KMS-11 (cell line): ENCODE results near the gene FNDC7.

Experiments used
- H2AFZ ChIP-seq: fragments of 200-600 bp; sonication (generic); 2 replicates; pipeline ENCODE4 v1.6.1; 2016; ENCODE audit warnings: antibody characterized with exemption, mixed run types, low read depth
- H3K27ac ChIP-seq: fragments of 200-600 bp; sonication (generic); 2 replicates; pipeline ENCODE4 v1.6.1; 2016; ENCODE audit warnings: mild to moderate bottlenecking, mixed run types
- H3K27me3 ChIP-seq: fragments of 200-600 bp; sonication (generic); 2 replicates; pipeline ENCODE4 v1.6.1; 2017; ENCODE audit warnings: mild to moderate bottlenecking, low read depth, mixed run types, moderate library complexity; ENCODE audit not compliant: insufficient read depth
- H3K36me3 ChIP-seq: fragments of 200-600 bp; sonication (generic); 2 replicates; pipeline ENCODE4 v1.6.1; 2017; ENCODE audit warnings: mild to moderate bottlenecking, mixed run types; ENCODE audit not compliant: insufficient read depth
- H3K4me1 ChIP-seq: fragments of 200-600 bp; sonication (generic); 2 replicates; pipeline ENCODE4 v1.6.1; 2016; ENCODE audit warnings: mild to moderate bottlenecking, low read depth, mixed run types; ENCODE audit not compliant: poor library complexity, severe bottlenecking
- H3K4me2 ChIP-seq: fragments of 200-600 bp; sonication (generic); 2 replicates; pipeline ENCODE4 v1.7.0; 2016; ENCODE audit warnings: mild to moderate bottlenecking, mixed run types
- H3K4me3 ChIP-seq: fragments of 200-600 bp; sonication (generic); IDR thresholded peaks from 2 replicates; pipeline ENCODE4 v1.6.1; 2017; ENCODE audit warnings: low read depth, low read length, mixed read lengths; ENCODE audit not compliant: insufficient read depth
- H3K79me2 ChIP-seq: fragments of 200-600 bp; sonication (generic); 2 replicates; pipeline ENCODE4 v1.6.1; 2016; ENCODE audit warnings: low read depth, mixed run types; ENCODE audit not compliant: insufficient read depth
- H3K9ac ChIP-seq: fragments of 200-600 bp; sonication (generic); 2 replicates; pipeline ENCODE4 v1.6.1; 2016; ENCODE audit warnings: mild to moderate bottlenecking, mixed run types
- H4K20me1 ChIP-seq: fragments of 200-600 bp; sonication (generic); 2 replicates; pipeline ENCODE4 v1.6.1; 2016; ENCODE audit warnings: mild to moderate bottlenecking, mixed run types; ENCODE audit not compliant: insufficient read depth
- CTCF ChIP-seq: fragments of 200-600 bp; sonication (generic); conservative IDR thresholded peaks from 2 replicates; pipeline ENCODE4 v1.6.1; 2017; ENCODE audit warnings: low read depth, mild to moderate bottlenecking, antibody characterized with exemption, low read length, moderate library complexity, mixed read lengths

Gene FNDC7

GRCh38 chr1:108758796-108759195 is 46.1 kb downstream of the FNDC7 start:
- no peak for TF ChIP-seq CTCF
- Histone ChIP-seq H3K27ac (no peak overlapping the region), H3K36me3 (no peaks in the 10 kb centered on the region), H3K4me3 (no peak overlapping the region), H3K27me3 (no peaks in the 10 kb centered on the region), H3K9ac (no peak overlapping the region), H4K20me1 (no peaks in the 10 kb centered on the region), H3K4me1 (no peaks in the 10 kb centered on the region), H3K79me2 (no peaks in the 10 kb centered on the region), H2AFZ (no peak overlapping the region), H3K4me2 (no peak overlapping the region)

GRCh38 chr1:108767115-108767514 is 54.4 kb downstream of the FNDC7 start:
- Histone ChIP-seq H3K36me3 (no peaks in the 10 kb centered on the region), H2AFZ (no peak overlapping the region), H3K4me2 (no peak overlapping the region), H3K27me3 (no peaks in the 10 kb centered on the region), H3K27ac (no peak overlapping the region), H3K9ac (no peak overlapping the region), H4K20me1 (no peaks in the 10 kb centered on the region), H3K4me3 (no peak overlapping the region), H3K79me2 (no peaks in the 10 kb centered on the region), H3K4me1 (no peaks in the 10 kb centered on the region)
- no peak for TF ChIP-seq CTCF

- Histone ChIP-seq H3K36me3 (no peaks in the 10 kb centered on the region), H3K4me3 (no peak overlapping the region), H3K27ac (no peak overlapping the region), H3K27me3 (no peaks in the 10 kb centered on the region), H3K4me1 (no peaks in the 10 kb centered on the region), H2AFZ (no peak overlapping the region), H3K9ac (no peak overlapping the region), H4K20me1 (no peaks in the 10 kb centered on the region), H3K79me2 (no peaks in the 10 kb centered on the region), H3K4me2 (no peak overlapping the region)
- TF ChIP-seq CTCF = no peak
These were observed 55.0 kb downstream of the FNDC7 start for GRCh38 chr1:108767708-108768107.

GRCh38 chr1:108777839-108778238 is 65.1 kb downstream of the FNDC7 start:
- H3K4me1 ChIP-seq = no peaks in the 10 kb centered on the region
- H3K4me2 ChIP-seq = no peak overlapping the region
- H3K4me3 ChIP-seq = no peak overlapping the region
- no peaks in the 10 kb centered on the region for H4K20me1 ChIP-seq
- H3K79me2 ChIP-seq = no peaks in the 10 kb centered on the region
- no peaks in the 10 kb centered on the region for H3K36me3 ChIP-seq
- H3K27ac ChIP-seq = no peak overlapping the region
- H3K9ac ChIP-seq = no peak overlapping the region
- no peak overlapping the region for H2AFZ ChIP-seq
- no peak for TF ChIP-seq CTCF
- H3K27me3 ChIP-seq = no peaks in the 10 kb centered on the region

GRCh38 chr1:108779455-108779854 is 66.7 kb downstream of the FNDC7 start:
- no peak overlapping the region for H2AFZ ChIP-seq

More at GRCh38 chr1:108779455-108779854, 66.7 kb downstream of the FNDC7 start:
- H3K36me3 ChIP-seq = no peaks in the 10 kb centered on the region
- no peaks in the 10 kb centered on the region for H3K4me1 ChIP-seq
- H4K20me1 ChIP-seq = no peaks in the 10 kb centered on the region
- H3K27ac ChIP-seq = no peak overlapping the region
- TF ChIP-seq CTCF = no peak
- no peak overlapping the region for H3K9ac ChIP-seq
- H3K4me3 ChIP-seq = no peak overlapping the region
- H3K4me2 ChIP-seq = no peak overlapping the region
- H3K79me2 ChIP-seq = no peaks in the 10 kb centered on the region
- no peaks in the 10 kb centered on the region for H3K27me3 ChIP-seq
